HEK293T (cell line): Measurements from ENCODE around the gene APOF.

Source experiments
- CTCF ChIA-PET: fragments of 350-600 bp; formaldehyde crosslinking; extraction: SDS; loops from one replicate; lab custom pipeline; 2021; ENCODE audit warnings: antibody characterized with exemption, inconsistent platforms; lab: Yijun Ruan, JAX
- POLR2A ChIA-PET: fragments of 350-600 bp; formaldehyde crosslinking; extraction: SDS; loops from one replicate; lab custom pipeline; 2020; ENCODE audit warnings: antibody characterized with exemption, inconsistent platforms; lab: Yijun Ruan, JAX
- DNase-seq: peaks from one replicate; pipeline ENCODE4 v3.0.0; 2012; ENCODE audit warnings: mixed read lengths; ENCODE audit errors: extremely low spot score
- ARNT ChIP-seq: fragments of 450-650 bp; IDR thresholded peaks from 2 replicates; pipeline ENCODE4 v1.6.1; 2017; ENCODE audit warnings: mild to moderate bottlenecking
- BHLHE40 ChIP-seq: fragments of 450-650 bp; IDR thresholded peaks from 2 replicates; pipeline ENCODE4 v1.6.1; 2016; ENCODE audit warnings: mild to moderate bottlenecking, moderate library complexity, borderline replicate concordance
- CTBP1 ChIP-seq: fragments of 450-650 bp; IDR thresholded peaks from 2 replicates; pipeline ENCODE4 v1.6.1; 2016; ENCODE audit warnings: borderline replicate concordance
- ELF4 ChIP-seq: fragments of 450-650 bp; IDR thresholded peaks from 2 replicates; pipeline ENCODE4 v1.6.1; 2017; ENCODE audit warnings: antibody characterized with exemption
- FOXA1 ChIP-seq: fragments of 450-650 bp; IDR thresholded peaks from 2 replicates; pipeline ENCODE4 v1.6.1; 2016; ENCODE audit warnings: mild to moderate bottlenecking
- FOXK2 ChIP-seq: fragments of 450-650 bp; IDR thresholded peaks from 2 replicates; pipeline ENCODE4 v1.6.1; 2016; ENCODE audit warnings: mild to moderate bottlenecking
- FOXM1 ChIP-seq: fragments of 450-650 bp; IDR thresholded peaks from 2 replicates; pipeline ENCODE4 v1.6.1; 2017; ENCODE audit warnings: mild to moderate bottlenecking, borderline replicate concordance
- HDGF ChIP-seq: fragments of 450-650 bp; IDR thresholded peaks from 2 replicates; pipeline ENCODE4 v1.6.1; 2017; ENCODE audit warnings: antibody characterized with exemption, borderline replicate concordance
- L3MBTL2 ChIP-seq: fragments of 450-650 bp; conservative IDR thresholded peaks from 2 replicates; pipeline ENCODE4 v1.6.1; 2016; ENCODE audit warnings: mild to moderate bottlenecking
- LEF1 ChIP-seq: fragments of 450-650 bp; IDR thresholded peaks from 2 replicates; pipeline ENCODE4 v1.6.1; 2017; ENCODE audit warnings: mild to moderate bottlenecking, borderline replicate concordance
- NFRKB ChIP-seq: fragments of 450-650 bp; IDR thresholded peaks from 2 replicates; pipeline ENCODE4 v1.6.1; 2016; ENCODE audit warnings: mild to moderate bottlenecking, moderate library complexity
- SP1 ChIP-seq: fragments of 450-650 bp; IDR thresholded peaks from 2 replicates; pipeline ENCODE4 v1.6.1; 2017
- SUZ12 ChIP-seq: fragments of 450-650 bp; IDR thresholded peaks from 2 replicates; pipeline ENCODE4 v1.6.1; 2016; ENCODE audit warnings: mild to moderate bottlenecking
- TARDBP ChIP-seq: fragments of 450-650 bp; IDR thresholded peaks from 2 replicates; pipeline ENCODE4 v1.6.1; 2016
- ZNF384 ChIP-seq: fragments of 450-650 bp; IDR thresholded peaks from 2 replicates; pipeline ENCODE4 v1.6.1; 2016
- TF ChIP-seq, protein P1 (sequence below): fragments of 450-650 bp; IDR thresholded peaks from 2 replicates; pipeline ENCODE4 v1.6.1; 2016

The APOF gene

DNA sequence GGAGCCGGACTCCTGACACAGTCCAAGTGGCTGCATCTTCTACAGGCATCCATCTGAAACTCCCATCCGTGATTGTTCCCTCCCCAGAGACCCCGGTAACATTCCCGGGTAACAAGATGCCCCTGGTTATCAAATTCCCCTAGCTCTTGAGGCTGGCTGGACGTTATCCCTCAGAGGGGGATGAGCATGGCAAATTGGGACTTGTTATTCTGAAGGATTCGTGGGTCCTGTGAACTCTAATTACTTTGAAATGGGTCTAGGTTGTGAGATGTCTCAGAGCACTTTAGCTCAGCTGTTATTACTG, 28.2 kb downstream of the APOF start:
- no peak for TF ChIP-seq SP1
- no peak for TF ChIP-seq L3MBTL2
- no peak for TF ChIP-seq FOXA1
- no peak for TF ChIP-seq ELF4
- TF ChIP-seq, protein P1, sequence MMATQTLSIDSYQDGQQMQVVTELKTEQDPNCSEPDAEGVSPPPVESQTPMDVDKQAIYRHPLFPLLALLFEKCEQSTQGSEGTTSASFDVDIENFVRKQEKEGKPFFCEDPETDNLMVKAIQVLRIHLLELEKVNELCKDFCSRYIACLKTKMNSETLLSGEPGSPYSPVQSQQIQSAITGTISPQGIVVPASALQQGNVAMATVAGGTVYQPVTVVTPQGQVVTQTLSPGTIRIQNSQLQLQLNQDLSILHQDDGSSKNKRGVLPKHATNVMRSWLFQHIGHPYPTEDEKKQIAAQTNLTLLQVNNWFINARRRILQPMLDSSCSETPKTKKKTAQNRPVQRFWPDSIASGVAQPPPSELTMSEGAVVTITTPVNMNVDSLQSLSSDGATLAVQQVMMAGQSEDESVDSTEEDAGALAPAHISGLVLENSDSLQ: no peak
- TF ChIP-seq NFRKB: no peak
- TF ChIP-seq BHLHE40: no peak
- TF ChIP-seq SUZ12: no peak
- no peak for TF ChIP-seq FOXK2
- TF ChIP-seq ARNT: no peak
- TF ChIP-seq CTBP1: no peak
- no peak for DNase-seq
- POLR2A ChIA-PET: interaction anchor here (0.6 to 4.1 kb wide), 6 partner anchors 13 to 115 kb away, joined by 3 to 38 read pairs (median 10); partner anchors contain the start of genes CNPY2, STAT2 and TIMELESS
- CTCF ChIA-PET: interaction anchor here (1.8 kb wide), 1 partner anchor 130 kb away, joined by 4 read pairs; no protein-coding TSS in a partner anchor

DNA sequence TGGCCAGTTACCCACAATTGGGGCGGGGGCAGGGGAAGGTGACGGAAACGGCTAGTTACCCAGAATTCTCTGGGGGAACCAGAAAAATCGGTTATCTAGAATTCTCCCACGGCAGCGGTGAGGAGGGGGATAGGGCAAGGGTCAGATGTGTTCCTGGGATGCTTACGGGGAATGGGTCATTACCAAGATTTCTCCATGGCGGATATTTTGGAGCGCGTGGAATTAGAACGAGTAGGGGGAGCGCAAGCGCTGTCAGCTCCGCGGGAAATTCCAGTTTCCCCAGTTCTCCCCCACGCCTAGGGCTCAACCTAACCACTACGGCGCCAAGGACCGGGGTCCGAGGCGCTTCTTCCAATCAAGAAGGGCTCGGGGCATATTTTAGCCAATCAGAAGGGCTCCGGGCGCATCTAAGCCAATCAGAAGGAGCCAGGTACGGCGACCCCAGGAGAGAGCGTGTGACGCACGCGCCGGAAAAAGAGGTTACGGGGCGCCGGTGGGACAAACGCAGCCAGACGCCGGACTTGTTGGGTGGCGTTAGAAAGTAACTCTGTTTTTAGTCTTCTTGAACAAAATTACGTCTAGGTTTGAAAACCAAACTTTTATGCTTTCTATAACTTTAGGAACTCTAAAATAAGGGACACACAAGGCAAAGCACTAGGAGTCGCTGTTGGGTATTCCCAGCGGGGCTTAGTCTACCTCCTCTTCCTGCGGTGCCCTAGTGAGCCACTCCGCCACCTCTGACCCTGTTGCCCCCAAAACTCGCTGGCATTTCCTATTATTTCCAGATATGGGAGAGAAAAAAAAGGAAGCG, 28.8 kb downstream of the APOF start, which contains the start of gene PAN2:
TSS of gene PAN2 (minus strand) at position 322 of the 811 bp plus-strand sequence. CDS start 906 bp downstream, outside the sequence.
- CTCF ChIA-PET: interaction anchor here (1.4 to 1.8 kb wide), 2 partner anchors 130 to 144 kb away, joined by 4 read pairs; partner anchors contain the start of gene SMARCC2
- DNase-seq: peak; percentile 95
- POLR2A ChIA-PET: interaction anchor here (0.7 to 4.1 kb wide), 25 partner anchors 10 to 145 kb away, joined by 3 to 38 read pairs (median 4); partner anchors contain the start of genes CNPY2, MIP, RNF41 and SPRYD4
- TF ChIP-seq ARNT (peak; percentile 71), ELF4 (no peak), L3MBTL2 (peak; percentile 89), ZNF384 (no peak)

DNA sequence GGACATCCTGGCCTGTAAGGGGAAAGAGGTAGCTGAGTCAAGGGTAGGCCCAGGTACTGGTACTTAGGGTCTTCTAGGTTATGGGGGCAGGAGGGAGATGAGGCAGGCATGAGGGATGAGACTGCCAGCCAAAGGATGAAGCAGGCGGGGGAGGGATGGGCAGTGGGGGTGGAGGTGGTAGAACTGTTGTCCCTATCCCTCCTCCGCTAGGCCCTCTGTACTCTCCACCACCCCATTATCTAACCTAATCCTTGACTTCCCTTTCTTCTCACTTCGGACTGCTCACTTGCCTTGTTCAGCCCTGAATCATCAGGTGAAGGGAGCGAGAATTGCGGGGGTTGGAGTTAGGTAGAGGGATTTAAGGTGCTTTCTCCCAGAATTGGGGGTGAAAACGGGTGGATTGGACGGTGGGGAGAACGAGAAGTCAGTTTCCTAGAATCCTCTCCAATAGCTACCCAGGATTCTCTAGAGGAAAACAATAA, 29.4 kb downstream of the APOF start:
- TF ChIP-seq FOXM1 (no peak), L3MBTL2 (no peak), SUZ12 (no peak), ARNT (no peak), CTBP1 (no peak), FOXK2 (no peak), LEF1 (no peak), ELF4 (no peak), ZNF384 (no peak), NFRKB (no peak), BHLHE40 (no peak), TARDBP (no peak), SP1 (no peak), FOXA1 (no peak), HDGF (no peak)
- TF ChIP-seq, protein P1: no peak
- CTCF ChIA-PET: interaction anchor here (1.4 to 1.8 kb wide), 2 partner anchors 131 to 144 kb away, joined by 4 read pairs; partner anchors contain the start of gene SMARCC2
- no peak for DNase-seq
- POLR2A ChIA-PET: interaction anchor here (0.7 to 4.1 kb wide), 25 partner anchors 9 to 145 kb away, joined by 3 to 38 read pairs (median 4); partner anchors contain the start of genes CNPY2, MIP, RNF41 and SPRYD4

DNA sequence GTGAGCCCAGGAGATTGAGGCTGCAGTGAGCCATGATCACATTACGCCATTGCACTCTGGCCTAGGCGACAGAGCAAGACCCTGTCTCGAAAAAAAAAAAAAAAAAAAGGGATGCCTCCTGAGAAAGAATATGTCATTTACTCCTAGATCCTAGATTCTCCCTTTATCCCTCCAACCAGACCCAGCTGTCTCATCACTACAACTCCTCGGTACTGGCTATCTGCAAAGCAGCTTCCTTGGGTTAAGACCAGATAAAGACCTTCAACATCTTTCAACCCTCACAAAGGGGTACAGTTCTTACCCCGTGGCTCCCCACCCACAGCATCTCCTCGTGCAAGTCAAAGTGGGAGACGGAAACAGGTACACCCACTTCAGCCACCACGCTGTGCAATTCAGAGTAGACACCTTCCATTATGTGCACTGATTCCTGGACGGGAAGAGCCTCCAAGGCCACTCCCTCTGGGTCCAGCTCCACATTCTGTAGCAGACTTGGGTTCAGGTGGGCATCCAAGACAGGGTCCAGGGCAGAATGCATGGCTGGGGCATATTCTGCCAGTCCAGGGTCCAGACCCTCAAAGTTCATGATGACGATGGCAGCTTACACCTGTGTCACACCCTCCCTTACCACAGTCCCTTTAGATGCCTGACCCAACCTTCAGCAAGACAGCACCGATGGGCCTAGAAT, 30.0 kb downstream of the APOF start:
- POLR2A ChIA-PET: interaction anchor here (0.8 to 4.1 kb wide), 20 partner anchors 8 to 144 kb away, joined by 3 to 38 read pairs (median 4); partner anchors contain the start of genes CNPY2, MIP, RNF41 and SPRYD4
- CTCF ChIA-PET: interaction anchor here (1.4 kb wide), 1 partner anchor 143 kb away, joined by 4 read pairs; the partner anchor contains the start of gene SMARCC2
- TF ChIP-seq NFRKB (no peak), TARDBP (no peak), LEF1 (no peak), FOXA1 (no peak), FOXK2 (no peak), FOXM1 (no peak)
- DNase-seq: no peak

DNA sequence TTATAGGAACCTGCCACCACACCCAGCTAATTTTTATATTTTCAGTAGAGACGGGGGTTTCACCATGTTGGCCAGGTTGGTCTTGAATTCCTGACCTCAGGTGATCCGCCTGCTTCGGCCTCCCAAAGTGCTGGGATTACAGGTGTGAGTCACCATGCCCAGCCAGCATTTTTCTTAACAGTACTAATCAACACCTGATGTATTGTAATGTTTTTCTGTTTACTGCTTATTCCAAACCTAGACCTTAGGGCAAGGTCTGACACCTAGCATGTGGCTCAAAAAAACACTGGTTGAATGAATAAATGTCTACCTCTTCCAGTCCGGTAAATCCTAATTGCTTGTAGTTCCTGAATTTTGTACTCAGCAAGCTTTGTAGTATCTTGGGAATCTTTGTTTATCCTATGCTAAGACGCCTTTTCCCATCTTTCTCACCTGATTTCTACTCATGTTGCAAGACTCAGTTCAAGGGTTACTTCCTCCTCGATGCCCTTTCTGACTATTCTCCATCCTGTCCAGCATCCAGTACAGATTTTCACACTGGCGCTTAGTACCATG, 31.6 kb downstream of the APOF start:
- no peak for TF ChIP-seq ARNT
- no peak for TF ChIP-seq SUZ12
- TF ChIP-seq FOXK2: no peak
- TF ChIP-seq BHLHE40: no peak
- ChIA-PET CTCF (no interaction called here), POLR2A (no interaction called here)
- DNase-seq: no peak

DNA sequence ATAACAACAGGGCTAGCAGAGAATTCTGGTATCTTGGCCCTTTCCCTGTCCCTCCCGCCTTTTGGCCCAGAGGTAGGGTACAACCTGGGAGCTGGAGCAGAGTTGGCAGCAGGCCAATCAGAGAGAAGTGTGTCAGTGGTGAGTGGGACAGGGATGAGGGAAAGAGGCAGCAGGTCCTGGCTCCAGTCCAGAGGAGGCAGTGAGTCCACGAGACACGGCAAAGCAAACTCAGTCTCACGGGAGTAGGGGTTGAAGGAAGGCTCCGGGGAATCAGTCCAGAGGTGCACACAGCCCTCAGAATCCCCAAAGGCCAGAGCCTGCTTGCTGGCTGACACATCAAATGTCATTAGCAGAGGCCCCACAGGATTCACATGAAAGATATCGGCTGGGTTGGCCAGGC, 36.1 kb downstream of the APOF start:
- ChIA-PET POLR2A (no interaction called here), CTCF (no interaction called here)
- DNase-seq: no peak
- TF ChIP-seq BHLHE40 (no peak), ELF4 (no peak), SUZ12 (no peak)
